GM12878 (cell line): Measurements from ENCODE around the gene AKAP1. TPM values are rescaled to one million over a fixed set of nuclear protein-coding genes. Genes with fewer than 3 reads are reported as not detected.

Experiments used
- ATAC-seq: fragments of 200-7000 bp; cut with Tn5 transposase; 3 replicates; pipeline ENCODE4 v1.9.1; 2020; ENCODE audit warnings: mild to moderate bottlenecking, moderate library complexity
- BruUV-seq: library from RNA; stranded (reverse); fragments of 400-500 nt; replicated peaks from 2 replicates; lab custom pipeline; 2021; lab: Mats Ljungman, UMichigan
- CTCF ChIA-PET: fragments of 300-600 bp; sonication (Branson Sonifier 250); formaldehyde crosslinking; extraction: SDS; loops from one replicate; lab custom pipeline; 2021; ENCODE audit warnings: inconsistent platforms; lab: Yijun Ruan, JAX
- POLR2A ChIA-PET: fragments of 350-600 bp; formaldehyde crosslinking; extraction: SDS; loops from one replicate; lab custom pipeline; 2021; ENCODE audit warnings: inconsistent platforms; lab: Charles Lee
- RAD21 ChIA-PET: fragments of 300-600 bp; sonication (Branson Sonifier 250); formaldehyde crosslinking; loops from one replicate; lab custom pipeline; 2023; ENCODE audit warnings: antibody characterized with exemption; ENCODE audit not compliant: unreplicated experiment; lab: Charles Lee
- SMC1A ChIA-PET: fragments of 300-600 bp; sonication (Branson Sonifier 250); formaldehyde crosslinking; loops from one replicate; lab custom pipeline; 2023; ENCODE audit not compliant: unreplicated experiment, uncharacterized antibody; lab: Charles Lee
- DNase-seq: peaks from one replicate; pipeline ENCODE4 v3.0.0-alpha.2; 2011; ENCODE audit warnings: low read depth, low spot score
- FAIRE-seq: peaks from 3 replicates; lab custom pipeline; 2011; peaks lifted over from hg19 to GRCh38; lab: Jason Lieb, UNC
- H2AFZ ChIP-seq: 2 replicates; pipeline ENCODE4 v1.6.0; 2011; ENCODE audit warnings: low read depth, low read length, control low read depth; ENCODE audit not compliant: control insufficient read depth
- H3K27ac ChIP-seq: 2 replicates; pipeline ENCODE4 v1.5.1; 2011; ENCODE audit warnings: control low read depth; ENCODE audit not compliant: control insufficient read depth, insufficient read depth
- H3K27me3 ChIP-seq, 2 experiments: replicated peaks in 1 of 2; 2 replicates each; pipeline versions ENCODE4 v1.6.0 to v1.6.1; 2011; ENCODE audit warnings: low read length in 1 of 2; ENCODE audit not compliant: control insufficient read depth in 2 of 2, insufficient read depth in 2 of 2
- H3K36me3 ChIP-seq, 2 experiments: 2 replicates each; pipeline ENCODE4 v1.5.1; 2011; ENCODE audit warnings: low read length in 1 of 2; ENCODE audit not compliant: control insufficient read depth in 2 of 2, insufficient read depth in 2 of 2
- H3K4me1 ChIP-seq: 2 replicates; pipeline ENCODE4 v1.6.1; 2011; ENCODE audit warnings: mild to moderate bottlenecking, low read length, moderate library complexity, mixed read lengths; ENCODE audit not compliant: control insufficient read depth, insufficient read depth
- H3K4me2 ChIP-seq: 2 replicates; pipeline ENCODE4 v1.6.0; 2011; ENCODE audit warnings: control low read depth; ENCODE audit not compliant: control insufficient read depth, insufficient read depth
- H3K4me3 ChIP-seq: fragments of 200-600 bp; sonication (generic); 2 replicates; pipeline ENCODE4 v1.5.1; 2016
- H3K79me2 ChIP-seq: 2 replicates; pipeline ENCODE4 v1.6.0; 2011; ENCODE audit warnings: low read length; ENCODE audit not compliant: control insufficient read depth, insufficient read depth
- H3K9ac ChIP-seq: 2 replicates; pipeline ENCODE4 v1.8.0; 2011; ENCODE audit warnings: low read length, control low read depth, mixed read lengths; ENCODE audit not compliant: control insufficient read depth, insufficient read depth
- H3K9me3 ChIP-seq: replicated peaks from 3 replicates; pipeline ENCODE4 v1.5.1; 2011; ENCODE audit warnings: mild to moderate bottlenecking, low read length; ENCODE audit not compliant: control insufficient read depth, insufficient read depth
- H4K20me1 ChIP-seq: 2 replicates; pipeline ENCODE4 v1.6.0; 2011; ENCODE audit not compliant: control insufficient read depth, insufficient read depth
- CHD1 ChIP-seq: IDR thresholded peaks from 2 replicates; pipeline ENCODE4 v1.6.1; 2012; ENCODE audit warnings: low read depth, low read length, improper control_type of control experiment
- KDM1A ChIP-seq: fragments of 200-600 bp; sonication (generic); IDR thresholded peaks from 2 replicates; pipeline ENCODE4 v1.6.1; 2016; ENCODE audit warnings: borderline replicate concordance
- MEF2A ChIP-seq: IDR thresholded peaks from 2 replicates; pipeline ENCODE4 v1.6.1; 2011; ENCODE audit warnings: low read depth, mild to moderate bottlenecking, low read length, moderate library complexity; ENCODE audit not compliant: insufficient read depth
- NR2C2 ChIP-seq: IDR thresholded peaks from 2 replicates; pipeline ENCODE4 v1.6.1; 2011; ENCODE audit warnings: borderline replicate concordance, low read depth; ENCODE audit not compliant: control insufficient read depth, insufficient read length
- SIX5 ChIP-seq: IDR thresholded peaks from 2 replicates; pipeline ENCODE4 v1.6.1; 2011; ENCODE audit warnings: mild to moderate bottlenecking, low read depth, low read length, moderate library complexity; ENCODE audit not compliant: severe bottlenecking
- SMAD5 ChIP-seq: IDR thresholded peaks from 2 replicates; pipeline ENCODE4 v1.6.1; 2016; ENCODE audit warnings: antibody characterized with exemption, low read depth
- TCF3 ChIP-seq: IDR thresholded peaks from 2 replicates; pipeline ENCODE4 v1.6.1; 2012; ENCODE audit warnings: low read depth, mild to moderate bottlenecking, low read length, borderline replicate concordance; ENCODE audit not compliant: insufficient read depth
- WGBS: methylation state at CpG from one replicate; pipeline ENCODE4 v1.1.6; 2016; ENCODE audit warnings: low lambda C conversion rate; ENCODE audit not compliant: insufficient replicate concordance, insufficient coverage; ENCODE audit errors: missing lambda C conversion rate; 5-methylcytosine and 5-hydroxymethylcytosine counted together
- in situ Hi-C: fragments of 300-500 bp; cut with MboI; formaldehyde crosslinking; loops from 9 replicates; pipeline ENCODE4 v1.14.3; 2018; ENCODE audit warnings: mixed read lengths
- intact Hi-C: fragments of 100-400 bp; cut with micrococcal nuclease; formaldehyde crosslinking; loops from one replicate; pipeline ENCODE4 v1.14.2; 2022; ENCODE audit not compliant: unreplicated experiment
- polyA plus RNA-seq, 11 experiments: library from polyadenylated mRNA; depleted of rRNA in 4 of 11; unstranded in 6 of 11; stranded (reverse) in 5 of 11; fragments of >200 nt; fragmentation: Nextera tagmentation in 4 of 11; fragmentation: Illumina TruSeq in 1 of 11; extraction: Ambion mirVana in 4 of 11; extraction: Trizol in 1 of 11; gene quantifications; 1 replicate in 1 of 11; 2 replicates in 10 of 11; pipeline versions ENCODE4 v1.2.1 to v1.2.3, GENCODE V29; 2011 to 2016; ENCODE audit warnings: inconsistent platforms in 2 of 11, missing spikeins in 2 of 11, low read depth in 1 of 11
- total RNA-seq, 4 experiments: library from RNA; depleted of rRNA in 3 of 4; stranded (reverse); fragments of >200 nt in 3 of 4; fragmentation: Illumina TruSeq in 1 of 4; extraction: Trizol in 1 of 4; gene quantifications; 2 replicates each; pipeline versions ENCODE4 v1.2.1 to v1.2.3, GENCODE V29; 2013 to 2021
- TF ChIP-seq, protein P1 (sequence below): fragments of 150-350 bp; IDR thresholded peaks from 2 replicates; pipeline ENCODE4 v1.6.1; 2014; ENCODE audit warnings: mild to moderate bottlenecking, low read depth, low read length
- TF ChIP-seq, protein P2 (sequence below): fragments of 450-650 bp; IDR thresholded peaks from 2 replicates; pipeline ENCODE4 v1.6.1; 2016; ENCODE audit warnings: mild to moderate bottlenecking
- TF ChIP-seq, protein P3 (sequence below): fragments of 450-650 bp; IDR thresholded peaks from 2 replicates; pipeline ENCODE4 v1.6.1; 2017; ENCODE audit warnings: mild to moderate bottlenecking
- TF ChIP-seq, protein P4 (sequence below): fragments of 450-650 bp; formaldehyde crosslinking; IDR thresholded peaks from 2 replicates; pipeline ENCODE4 v1.5.0; 2022; ENCODE audit warnings: mild to moderate bottlenecking, missing genetic modification characterization
- TF ChIP-seq, protein P5 (sequence below): IDR thresholded peaks from 2 replicates; pipeline ENCODE4 v1.6.1; 2011; ENCODE audit warnings: mild to moderate bottlenecking, low read depth, low read length, moderate library complexity; ENCODE audit not compliant: insufficient replicate concordance

AKAP1 gene
- total and polyA plus RNA-seq, 10 of the 15 experiments (the other 5 are each of a cell fraction or from before 2014, with no cell fraction given) = 11.9 to 50.5 (median 38.1) TPM

DNA sequence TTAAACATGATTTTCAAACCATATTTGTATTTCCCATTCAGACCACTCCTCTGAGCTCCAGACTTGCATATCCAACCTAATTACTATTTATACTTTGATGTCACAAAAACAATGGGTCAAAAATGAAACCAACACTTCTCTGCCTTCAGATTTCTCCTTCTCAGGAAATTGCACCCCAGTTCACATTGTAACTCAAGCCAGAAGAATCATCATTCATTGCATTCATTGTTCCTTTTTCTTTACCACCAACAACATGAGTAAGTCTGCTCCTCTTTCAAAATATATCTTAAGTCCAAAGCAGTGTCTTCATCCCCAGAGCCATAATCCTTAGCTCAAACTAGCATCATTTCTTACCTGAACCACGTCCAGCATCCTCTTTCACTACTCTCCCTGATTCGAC is 2.6 kb upstream of the AKAP1 start:
- ChIA-PET POLR2A (no interaction called here), CTCF (interaction anchor here (0.7 to 1.3 kb wide), 3 partner anchors 16 to 1496 kb away, joined by 3 to 7 read pairs (median 3); no protein-coding TSS in a partner anchor), RAD21 (no interaction called here), SMC1A (interaction anchor here (0.7 to 1.4 kb wide), 6 partner anchors 9 to 263 kb away, joined by 3 to 5 read pairs (median 4); no protein-coding TSS in a partner anchor)
- Histone ChIP-seq H3K27ac (peak overlapping the region; percentile 72), H3K9me3 (no peaks in the 10 kb centered on the region), H4K20me1 (no peaks in the 10 kb centered on the region), H3K79me2 (peaks cover 29% of the 10 kb centered on the region), H2AFZ (peak overlapping the region; percentile 11), H3K4me2 (peak overlapping the region; percentile 17; the same call in 1 of the 2 replicates), H3K4me1 (peaks cover 27% of the 10 kb centered on the region), H3K4me3 (no peak overlapping the region), H3K27me3 (no peaks in the 10 kb centered on the region), H3K9ac (no peak overlapping the region; the same call in 1 of the 2 replicates), H3K36me3 (no peaks in the 10 kb centered on the region)
- in situ Hi-C loops = no loop called here
- TF ChIP-seq SIX5 = no peak
- no peak for TF ChIP-seq CHD1
- TF ChIP-seq KDM1A = no peak
- TF ChIP-seq MEF2A = no peak
- TF ChIP-seq, protein P1, sequence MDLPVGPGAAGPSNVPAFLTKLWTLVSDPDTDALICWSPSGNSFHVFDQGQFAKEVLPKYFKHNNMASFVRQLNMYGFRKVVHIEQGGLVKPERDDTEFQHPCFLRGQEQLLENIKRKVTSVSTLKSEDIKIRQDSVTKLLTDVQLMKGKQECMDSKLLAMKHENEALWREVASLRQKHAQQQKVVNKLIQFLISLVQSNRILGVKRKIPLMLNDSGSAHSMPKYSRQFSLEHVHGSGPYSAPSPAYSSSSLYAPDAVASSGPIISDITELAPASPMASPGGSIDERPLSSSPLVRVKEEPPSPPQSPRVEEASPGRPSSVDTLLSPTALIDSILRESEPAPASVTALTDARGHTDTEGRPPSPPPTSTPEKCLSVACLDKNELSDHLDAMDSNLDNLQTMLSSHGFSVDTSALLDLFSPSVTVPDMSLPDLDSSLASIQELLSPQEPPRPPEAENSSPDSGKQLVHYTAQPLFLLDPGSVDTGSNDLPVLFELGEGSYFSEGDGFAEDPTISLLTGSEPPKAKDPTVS = no peak
- TF ChIP-seq, protein P2, sequence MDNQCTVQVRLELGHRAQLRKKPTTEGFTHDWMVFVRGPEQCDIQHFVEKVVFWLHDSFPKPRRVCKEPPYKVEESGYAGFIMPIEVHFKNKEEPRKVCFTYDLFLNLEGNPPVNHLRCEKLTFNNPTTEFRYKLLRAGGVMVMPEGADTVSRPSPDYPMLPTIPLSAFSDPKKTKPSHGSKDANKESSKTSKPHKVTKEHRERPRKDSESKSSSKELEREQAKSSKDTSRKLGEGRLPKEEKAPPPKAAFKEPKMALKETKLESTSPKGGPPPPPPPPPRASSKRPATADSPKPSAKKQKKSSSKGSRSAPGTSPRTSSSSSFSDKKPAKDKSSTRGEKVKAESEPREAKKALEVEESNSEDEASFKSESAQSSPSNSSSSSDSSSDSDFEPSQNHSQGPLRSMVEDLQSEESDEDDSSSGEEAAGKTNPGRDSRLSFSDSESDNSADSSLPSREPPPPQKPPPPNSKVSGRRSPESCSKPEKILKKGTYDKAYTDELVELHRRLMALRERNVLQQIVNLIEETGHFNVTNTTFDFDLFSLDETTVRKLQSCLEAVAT = no peak
- TF ChIP-seq, protein P3, sequence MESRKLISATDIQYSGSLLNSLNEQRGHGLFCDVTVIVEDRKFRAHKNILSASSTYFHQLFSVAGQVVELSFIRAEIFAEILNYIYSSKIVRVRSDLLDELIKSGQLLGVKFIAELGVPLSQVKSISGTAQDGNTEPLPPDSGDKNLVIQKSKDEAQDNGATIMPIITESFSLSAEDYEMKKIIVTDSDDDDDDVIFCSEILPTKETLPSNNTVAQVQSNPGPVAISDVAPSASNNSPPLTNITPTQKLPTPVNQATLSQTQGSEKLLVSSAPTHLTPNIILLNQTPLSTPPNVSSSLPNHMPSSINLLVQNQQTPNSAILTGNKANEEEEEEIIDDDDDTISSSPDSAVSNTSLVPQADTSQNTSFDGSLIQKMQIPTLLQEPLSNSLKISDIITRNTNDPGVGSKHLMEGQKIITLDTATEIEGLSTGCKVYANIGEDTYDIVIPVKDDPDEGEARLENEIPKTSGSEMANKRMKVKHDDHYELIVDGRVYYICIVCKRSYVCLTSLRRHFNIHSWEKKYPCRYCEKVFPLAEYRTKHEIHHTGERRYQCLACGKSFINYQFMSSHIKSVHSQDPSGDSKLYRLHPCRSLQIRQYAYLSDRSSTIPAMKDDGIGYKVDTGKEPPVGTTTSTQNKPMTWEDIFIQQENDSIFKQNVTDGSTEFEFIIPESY = no peak
- TF ChIP-seq, protein P4, sequence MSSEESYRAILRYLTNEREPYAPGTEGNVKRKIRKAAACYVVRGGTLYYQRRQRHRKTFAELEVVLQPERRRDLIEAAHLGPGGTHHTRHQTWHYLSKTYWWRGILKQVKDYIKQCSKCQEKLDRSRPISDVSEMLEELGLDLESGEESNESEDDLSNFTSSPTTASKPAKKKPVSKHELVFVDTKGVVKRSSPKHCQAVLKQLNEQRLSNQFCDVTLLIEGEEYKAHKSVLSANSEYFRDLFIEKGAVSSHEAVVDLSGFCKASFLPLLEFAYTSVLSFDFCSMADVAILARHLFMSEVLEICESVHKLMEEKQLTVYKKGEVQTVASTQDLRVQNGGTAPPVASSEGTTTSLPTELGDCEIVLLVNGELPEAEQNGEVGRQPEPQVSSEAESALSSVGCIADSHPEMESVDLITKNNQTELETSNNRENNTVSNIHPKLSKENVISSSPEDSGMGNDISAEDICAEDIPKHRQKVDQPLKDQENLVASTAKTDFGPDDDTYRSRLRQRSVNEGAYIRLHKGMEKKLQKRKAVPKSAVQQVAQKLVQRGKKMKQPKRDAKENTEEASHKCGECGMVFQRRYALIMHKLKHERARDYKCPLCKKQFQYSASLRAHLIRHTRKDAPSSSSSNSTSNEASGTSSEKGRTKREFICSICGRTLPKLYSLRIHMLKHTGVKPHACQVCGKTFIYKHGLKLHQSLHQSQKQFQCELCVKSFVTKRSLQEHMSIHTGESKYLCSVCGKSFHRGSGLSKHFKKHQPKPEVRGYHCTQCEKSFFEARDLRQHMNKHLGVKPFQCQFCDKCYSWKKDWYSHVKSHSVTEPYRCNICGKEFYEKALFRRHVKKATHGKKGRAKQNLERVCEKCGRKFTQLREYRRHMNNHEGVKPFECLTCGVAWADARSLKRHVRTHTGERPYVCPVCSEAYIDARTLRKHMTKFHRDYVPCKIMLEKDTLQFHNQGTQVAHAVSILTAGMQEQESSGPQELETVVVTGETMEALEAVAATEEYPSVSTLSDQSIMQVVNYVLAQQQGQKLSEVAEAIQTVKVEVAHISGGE (CRISPR knock-in tag) = no peak
- TF ChIP-seq NR2C2 = no peak
- no peak for TF ChIP-seq SMAD5
- TF ChIP-seq, protein P5, sequence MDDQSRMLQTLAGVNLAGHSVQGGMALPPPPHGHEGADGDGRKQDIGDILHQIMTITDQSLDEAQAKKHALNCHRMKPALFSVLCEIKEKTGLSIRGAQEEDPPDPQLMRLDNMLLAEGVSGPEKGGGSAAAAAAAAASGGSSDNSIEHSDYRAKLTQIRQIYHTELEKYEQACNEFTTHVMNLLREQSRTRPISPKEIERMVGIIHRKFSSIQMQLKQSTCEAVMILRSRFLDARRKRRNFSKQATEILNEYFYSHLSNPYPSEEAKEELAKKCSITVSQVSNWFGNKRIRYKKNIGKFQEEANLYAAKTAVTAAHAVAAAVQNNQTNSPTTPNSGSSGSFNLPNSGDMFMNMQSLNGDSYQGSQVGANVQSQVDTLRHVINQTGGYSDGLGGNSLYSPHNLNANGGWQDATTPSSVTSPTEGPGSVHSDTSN = no peak
- TF ChIP-seq TCF3 = no peak
- no TSS peak for BruUV-seq
- no peak for DNase-seq
- 41% methylated on average over 2 of the region's 2 CpGs for WGBS
- ATAC-seq = no peak
- no peak for FAIRE-seq
- intact Hi-C loops = loop anchor here (10.0 kb wide), 2 partner anchors 78 to 248 kb away; partner anchors contain the start of genes C17orf67 and DGKE
